Right kidney (tissue), 1 donor: ENCODE results near the gene KCNJ16.

Source experiments
- DNase-seq: peaks from one replicate; pipeline ENCODE4 v3.0.0-alpha.2; 2016

KCNJ16 gene

DNA sequence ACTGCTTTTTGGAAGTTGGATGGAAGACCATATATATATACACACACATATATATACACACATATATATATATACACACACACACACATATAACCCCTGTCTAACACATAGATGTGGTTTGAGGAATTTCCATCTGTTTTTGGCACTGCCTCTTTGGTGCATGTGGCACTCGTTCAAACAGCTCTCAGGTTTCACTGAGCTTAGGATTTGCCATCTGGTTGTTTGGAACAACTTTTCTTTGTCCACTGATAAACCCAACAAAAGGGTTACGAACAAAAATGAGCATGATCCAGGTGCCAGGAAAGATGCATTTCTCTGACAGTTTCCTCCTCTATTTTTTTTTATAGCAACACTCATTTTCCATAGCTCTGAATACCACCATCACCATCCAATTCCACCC lies 14.6 kb upstream of the KCNJ16 start:
- no peak for DNase-seq

DNA sequence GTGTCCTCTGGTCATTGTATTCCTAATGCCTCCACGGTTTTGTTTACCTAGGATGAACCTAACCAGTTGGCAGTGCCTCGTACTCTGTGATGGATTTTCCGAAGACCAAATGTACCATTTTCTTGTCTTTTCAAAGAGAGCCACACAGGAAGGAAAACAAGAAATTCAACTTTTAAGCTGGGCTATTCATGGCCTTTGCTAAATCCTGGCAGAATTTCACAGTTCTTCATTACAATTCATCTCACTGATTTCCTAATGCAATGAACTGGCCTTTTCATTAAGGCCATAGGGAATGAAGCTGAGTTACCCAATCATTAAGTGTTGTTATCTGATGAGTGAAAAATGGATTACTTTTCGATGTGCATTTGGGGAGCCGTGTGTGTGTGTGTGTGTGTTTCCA lies 7.9 kb upstream of the KCNJ16 start:
- DNase-seq, result no peak

DNA sequence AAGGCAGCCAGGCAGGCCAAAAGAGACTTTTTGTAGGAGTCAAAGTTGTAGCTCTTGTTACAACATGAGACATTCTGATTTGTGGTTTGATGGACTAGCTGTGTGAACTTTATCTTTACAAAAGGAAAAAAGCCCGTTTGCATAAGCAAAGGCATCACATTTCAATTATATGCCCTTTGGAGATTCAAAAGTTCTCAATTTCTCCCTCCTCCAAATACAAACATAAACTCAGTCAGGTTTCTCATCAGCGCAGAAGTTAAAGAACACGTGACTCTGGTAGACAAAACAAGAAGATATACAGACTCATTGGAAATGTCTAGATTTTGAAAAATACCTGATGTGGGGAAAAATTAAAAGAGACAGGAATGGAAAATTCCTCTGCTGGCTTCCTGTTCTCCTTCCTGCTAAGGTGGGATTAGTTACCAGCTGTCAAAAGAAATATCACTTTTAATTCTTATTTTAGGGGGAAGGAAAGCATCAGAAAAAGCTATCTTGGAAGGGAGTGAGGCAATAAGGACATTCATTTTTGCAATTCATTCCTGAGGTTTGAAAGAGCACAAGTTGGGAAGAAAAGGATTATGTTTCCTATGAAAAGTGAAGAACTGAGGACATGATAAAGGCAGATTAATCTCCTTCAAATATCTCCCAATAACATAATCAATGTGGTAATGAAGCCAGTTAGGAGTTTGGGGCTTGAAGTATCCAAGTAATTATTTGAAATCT lies 4.6 kb upstream of the KCNJ16 start:
- no peak for DNase-seq

DNA sequence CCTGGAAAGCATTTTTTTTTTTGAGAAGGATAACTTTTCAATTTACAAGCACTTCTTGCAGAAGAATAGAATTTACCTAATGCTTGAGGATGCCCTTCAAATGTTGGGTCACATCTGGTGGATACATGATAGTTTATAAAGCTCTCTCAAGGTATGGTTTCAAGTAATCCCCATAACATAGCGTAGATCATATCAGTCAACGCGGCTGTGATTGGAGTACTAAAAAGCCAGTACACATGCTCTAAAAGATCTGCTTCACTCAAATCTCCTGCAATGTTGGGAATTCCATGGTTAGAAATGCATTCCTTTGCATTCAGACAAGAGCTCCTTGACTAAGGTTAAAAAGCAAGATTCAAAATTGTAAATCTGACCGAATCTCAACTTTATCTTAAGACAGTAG lies 3.9 kb upstream of the KCNJ16 start:
- no peak for DNase-seq

DNA sequence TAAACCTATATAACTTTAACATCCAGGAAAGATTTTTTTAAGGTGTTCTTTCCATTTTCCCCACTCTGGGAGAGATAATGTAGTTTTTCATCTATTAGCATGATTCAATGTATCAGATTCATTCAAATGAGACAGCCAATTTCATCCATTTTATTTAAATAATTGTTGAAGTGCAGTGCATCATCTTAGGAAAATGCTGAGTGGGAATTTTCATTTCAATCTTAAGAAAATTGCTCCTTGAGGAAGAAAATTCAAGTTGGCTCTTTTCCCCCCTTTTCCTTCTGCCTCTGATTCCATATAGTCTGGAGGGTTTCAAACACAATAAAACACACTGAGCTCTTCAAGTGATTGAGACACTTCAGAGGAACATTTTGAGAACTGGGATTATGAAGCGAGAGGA lies 3.4 kb upstream of the KCNJ16 start:
- DNase-seq, result no peak

DNA sequence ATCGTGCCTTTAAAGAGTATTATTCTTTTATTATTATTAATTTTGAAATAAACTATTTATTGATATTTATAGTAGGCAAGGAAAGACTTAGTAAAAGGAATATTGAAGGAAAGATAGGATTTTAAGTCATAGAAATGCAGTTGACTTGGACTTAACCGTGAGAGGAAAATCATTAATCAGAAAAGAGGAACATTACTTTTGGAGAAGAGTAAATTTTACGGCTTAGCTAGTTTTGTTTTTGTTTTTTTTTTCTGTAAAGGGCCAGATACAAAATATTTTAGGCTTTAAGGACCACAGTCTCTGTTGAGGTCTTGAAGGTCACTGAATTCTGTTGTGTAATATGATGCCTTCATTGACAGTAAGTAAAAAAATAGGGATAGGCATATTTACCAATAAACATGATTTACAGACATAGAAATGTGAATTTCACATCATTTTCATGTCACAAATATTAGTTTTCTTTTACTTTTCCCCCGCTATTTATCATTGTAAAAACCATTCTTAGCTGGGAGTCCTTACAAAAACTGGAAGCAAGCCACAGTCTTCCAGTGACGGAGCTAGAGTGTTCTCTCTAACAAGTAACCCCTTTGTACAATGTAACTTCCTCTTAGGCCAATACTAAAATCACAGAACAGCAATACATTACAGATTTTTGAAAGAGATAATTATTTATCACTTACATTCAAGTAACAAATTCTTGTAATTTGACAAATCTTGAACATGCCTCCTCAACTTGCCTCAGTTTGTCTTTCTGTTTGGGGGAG lies 2.3 kb upstream of the KCNJ16 start:
- DNase-seq, result no peak

DNA sequence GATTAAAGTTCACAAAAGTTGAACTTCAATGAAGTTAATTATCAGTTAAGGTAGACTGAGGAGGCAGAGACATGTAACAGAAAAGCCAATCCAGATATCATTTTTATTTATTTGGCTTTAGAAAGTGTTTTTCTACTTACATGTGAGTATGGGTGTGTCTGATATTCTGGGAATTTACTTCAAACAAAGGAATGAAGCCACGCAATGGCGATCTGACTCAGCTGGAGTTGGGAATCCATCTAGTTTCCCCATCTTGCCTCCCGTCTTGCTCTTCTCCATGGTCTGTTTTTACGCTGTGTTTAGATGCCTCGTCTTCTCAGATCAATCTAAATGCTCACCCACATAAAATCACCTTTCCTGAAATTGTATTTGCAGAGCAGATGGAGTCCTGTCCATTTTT lies 1.7 kb upstream of the KCNJ16 start:
- DNase-seq, result no peak

DNA sequence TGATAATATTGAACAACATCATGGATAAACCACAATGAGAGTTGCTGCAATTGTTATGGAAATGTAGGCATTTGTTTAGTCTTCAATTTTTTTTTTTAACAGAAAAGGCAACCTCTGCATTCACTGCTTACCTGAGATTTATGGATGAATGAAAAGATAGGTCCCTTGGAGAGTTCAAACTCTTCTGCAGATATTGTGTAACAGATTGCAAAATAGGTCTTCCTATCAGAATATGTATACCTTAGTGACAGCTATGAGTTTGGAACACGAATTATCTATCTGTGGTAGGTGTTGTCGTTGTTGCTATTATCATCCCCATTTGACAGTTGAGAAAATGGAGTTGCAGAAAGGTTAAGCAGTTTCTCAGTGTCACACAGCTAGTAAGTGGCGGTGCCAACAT lies 1.2 kb upstream of the KCNJ16 start:
- DNase-seq, result no peak

DNA sequence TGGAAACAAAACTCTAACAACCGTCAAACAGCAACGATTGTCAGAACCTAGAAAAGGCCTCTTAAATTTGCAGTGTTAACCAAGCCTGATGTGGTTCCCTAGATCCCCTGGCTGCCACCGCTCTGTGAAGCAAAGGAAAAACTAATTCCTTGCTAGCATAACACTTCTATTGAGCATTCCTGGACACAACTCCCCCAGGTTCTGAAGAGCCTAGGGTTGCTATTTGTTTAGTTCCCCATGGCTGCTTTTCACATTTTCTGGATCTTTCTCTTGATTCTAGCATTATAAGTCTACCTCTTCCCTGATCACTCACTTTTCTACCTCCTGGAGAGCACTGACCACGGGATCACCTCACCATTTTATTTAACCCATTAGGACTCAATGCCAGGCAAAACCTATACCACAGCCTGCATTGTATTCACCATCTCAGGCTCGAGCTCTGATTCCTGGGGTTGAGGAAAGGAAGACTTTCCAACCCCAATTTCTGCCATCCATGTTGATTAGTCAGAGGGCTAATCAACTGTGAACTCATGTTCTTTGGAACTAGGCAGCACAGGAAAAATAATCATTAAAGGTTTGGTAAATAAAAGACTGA lies 692 bp upstream of the KCNJ16 start:
- DNase-seq, result peak; percentile 59

DNA sequence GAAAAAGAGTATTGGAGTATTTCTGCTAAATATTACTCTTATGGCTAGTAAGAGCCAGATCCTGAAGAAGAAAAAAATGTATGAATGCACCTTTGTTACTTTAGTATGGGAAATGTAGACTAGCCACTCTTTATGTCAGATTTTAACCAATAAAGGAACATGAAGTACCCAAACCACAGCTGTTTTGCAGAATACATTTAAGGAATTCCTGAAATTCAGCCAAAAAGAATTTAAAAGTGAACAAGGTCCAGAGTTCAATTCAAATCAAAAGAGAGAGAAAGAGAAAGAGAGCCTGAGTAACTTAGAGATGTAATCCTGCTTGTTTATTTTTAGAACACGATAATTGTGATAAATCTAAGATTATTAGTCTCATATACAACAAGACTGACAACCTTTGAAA lies 1.2 kb downstream of the KCNJ16 start:
- DNase-seq, result no peak

DNA sequence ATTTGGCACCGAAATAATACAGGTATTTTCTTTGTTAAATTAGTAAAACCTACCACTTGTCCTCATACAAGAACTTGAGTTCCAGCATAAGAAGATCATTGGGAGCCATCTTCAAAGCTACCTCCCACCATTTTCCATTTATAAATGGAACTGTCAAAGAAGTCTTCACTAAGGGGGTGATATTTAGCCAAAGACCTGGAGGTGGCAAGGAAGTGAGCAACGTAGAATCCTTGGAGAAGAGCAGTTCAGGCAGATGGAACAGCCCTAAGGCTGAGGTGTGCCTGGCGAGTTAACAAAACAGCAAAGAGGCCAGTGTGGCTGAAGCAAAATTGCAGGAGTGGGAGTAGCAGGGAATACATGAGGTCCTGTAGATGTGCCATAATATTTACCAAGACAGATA lies 1.8 kb downstream of the KCNJ16 start:
- no peak for DNase-seq

DNA sequence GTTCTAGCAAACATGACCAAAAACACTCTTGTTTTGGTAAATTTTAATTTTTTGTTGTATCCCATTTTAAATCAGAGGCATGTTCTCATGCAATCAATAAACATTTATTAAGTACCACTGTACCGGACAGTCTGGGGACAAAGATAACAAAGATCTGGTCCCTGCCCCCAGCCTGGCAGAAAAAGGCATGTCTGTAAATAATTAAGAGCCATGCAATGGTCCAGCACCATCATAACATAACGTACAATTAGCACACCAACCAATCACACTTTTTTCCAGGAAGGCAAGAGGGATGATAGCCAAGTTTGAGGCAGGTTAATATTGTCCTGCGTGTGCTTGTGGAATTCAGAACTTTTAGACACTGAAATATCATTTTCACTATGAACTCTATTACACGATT lies 3.5 kb downstream of the KCNJ16 start:
- DNase-seq, result no peak

DNA sequence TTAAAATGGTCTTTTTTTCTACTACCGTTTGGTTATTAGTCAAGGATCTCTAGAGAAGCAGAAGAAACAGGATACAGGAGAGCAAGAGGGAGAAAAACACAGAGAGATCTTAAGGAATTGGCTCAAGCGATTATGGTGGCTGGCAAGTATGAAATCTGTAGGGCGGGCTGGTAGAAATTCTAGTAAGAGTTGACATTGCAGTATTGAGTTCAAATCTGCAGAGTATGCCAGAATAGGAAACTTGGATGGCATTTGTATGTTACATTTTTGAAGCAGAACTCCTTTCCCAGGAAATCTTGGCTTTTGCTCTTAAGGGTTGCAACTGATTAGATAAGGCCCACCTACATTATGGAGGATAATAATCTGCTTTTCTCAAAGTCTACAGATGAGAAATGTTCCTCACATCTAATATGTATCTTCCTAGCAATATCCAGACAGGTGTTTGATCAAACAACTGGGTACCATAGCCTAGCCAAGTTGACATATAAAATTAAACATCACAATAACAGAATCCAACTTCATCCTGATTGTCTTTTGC lies 4.0 kb downstream of the KCNJ16 start:
- DNase-seq, result no peak

DNA sequence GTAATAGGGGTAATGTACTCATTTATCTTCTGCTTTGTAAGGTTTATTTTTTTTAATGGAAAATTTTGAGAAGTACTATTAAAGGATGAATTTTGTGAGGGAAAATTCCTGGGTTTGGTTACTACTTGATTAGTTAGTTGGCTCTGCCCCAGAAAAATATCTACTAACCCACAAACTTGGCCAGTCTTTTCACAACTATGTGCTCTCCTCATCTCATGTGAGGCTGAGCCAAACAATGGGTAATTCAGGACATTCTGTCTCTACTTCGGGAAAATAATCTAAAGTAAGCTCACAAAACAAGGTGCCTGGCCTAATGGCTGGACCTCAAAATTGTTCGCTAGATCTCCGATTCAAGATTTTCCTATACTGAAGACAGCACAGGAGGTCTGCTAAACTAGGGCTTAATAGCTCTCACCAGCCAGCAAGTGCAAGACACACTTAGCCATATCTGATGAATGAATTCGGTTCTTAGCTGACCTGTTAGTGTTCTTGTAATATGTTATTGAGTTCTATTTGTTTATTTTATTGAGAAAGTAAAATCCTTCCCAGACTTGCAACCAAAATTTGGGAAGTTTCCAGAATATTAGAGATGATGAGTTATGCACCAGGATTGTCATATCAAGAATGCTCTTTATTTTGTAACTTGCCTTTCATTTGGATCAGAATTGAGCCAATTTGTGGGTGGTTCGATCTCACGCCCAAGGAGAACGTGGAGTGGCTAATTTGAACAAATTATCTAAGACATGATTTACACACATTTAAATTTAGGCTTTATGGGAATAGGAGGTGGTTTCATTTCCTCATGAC lies 5.7 kb downstream of the KCNJ16 start:
- DNase-seq, result no peak

DNA sequence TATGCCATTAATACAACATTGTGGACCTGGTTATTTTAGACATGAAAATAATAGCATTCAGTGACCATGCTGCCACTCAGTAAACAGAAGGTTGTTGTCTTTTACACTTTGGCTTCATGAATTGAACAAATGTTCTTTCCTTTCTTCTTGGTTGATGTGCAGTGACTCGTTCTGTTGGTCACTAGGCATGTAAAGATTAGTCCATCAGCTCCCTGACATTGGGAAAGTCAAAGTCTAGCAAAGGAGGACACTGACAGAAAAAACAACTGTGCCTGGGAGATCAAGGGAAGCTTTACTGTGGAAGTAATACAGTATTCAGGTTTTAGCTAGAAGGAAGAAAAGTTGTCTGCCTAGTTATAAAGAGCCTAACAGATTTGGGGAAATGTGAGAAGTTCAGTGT lies 6.9 kb downstream of the KCNJ16 start:
- no peak for DNase-seq

DNA sequence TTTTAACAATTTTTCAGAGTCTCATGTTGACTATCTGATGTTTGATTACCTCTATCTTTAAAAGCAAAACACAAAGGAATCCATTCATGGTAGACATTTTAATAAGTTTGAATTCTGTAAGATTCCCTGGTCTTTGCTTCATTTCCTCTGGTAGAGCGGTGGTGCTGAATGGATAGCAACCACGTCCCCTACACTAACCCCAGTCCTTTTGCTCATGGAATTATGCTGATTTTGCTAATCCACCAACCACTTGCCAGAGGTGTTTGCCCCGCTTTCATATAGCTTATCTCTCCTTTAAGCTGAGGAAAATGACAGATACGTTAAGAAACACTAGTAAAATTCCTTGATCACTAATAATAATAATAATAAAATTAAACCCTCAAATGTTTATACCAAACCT lies 9.5 kb downstream of the KCNJ16 start:
- DNase-seq, result no peak

DNA sequence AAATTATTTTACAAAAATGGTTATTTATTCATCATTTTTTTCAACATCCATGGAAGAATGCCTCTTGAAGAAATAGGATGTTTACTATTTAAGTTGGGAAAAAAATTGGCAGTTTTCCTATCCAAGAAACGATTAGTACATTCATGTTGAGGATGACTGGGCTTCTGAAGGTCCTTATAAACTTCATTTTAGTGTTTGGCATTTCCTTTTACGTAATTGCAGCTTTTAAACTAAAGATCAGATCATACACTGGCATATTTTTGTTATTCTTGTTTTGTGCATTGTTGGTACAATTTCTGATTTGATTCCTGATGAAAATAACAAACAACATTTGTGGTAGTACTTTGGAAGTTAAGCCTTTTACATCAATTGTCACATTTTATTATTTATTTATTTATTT lies 11.5 kb downstream of the KCNJ16 start:
- no peak for DNase-seq

DNA sequence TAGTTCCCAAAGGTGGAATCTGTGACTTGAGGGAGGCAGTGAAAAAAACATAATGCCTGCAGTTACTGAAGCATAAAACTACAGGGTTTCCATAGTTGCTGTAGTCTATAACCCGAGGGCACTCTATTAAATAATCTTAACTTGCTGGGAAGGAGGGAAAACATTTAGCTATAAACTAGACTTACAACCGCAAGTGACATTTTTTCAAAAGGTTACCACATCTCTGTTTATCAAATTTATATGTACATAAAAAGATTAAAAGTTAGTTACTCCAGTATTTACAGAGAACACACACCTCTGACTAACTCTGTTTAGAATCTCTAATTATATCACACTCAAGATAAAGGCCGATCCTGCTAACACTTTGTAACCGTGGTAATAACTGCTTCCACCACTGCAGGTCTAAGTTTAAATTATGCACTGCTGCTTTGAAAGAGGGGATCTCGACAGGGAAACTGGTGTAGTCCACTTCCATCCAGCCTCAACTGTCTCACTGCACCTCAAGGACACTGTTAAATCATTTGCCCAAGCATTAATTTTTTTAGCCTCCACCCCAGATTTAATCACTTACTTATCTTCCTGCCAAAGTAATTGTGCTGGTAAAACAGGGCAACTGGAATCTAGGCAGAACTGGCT lies 14.6 kb downstream of the KCNJ16 start:
- DNase-seq, result peak; percentile 46

DNA sequence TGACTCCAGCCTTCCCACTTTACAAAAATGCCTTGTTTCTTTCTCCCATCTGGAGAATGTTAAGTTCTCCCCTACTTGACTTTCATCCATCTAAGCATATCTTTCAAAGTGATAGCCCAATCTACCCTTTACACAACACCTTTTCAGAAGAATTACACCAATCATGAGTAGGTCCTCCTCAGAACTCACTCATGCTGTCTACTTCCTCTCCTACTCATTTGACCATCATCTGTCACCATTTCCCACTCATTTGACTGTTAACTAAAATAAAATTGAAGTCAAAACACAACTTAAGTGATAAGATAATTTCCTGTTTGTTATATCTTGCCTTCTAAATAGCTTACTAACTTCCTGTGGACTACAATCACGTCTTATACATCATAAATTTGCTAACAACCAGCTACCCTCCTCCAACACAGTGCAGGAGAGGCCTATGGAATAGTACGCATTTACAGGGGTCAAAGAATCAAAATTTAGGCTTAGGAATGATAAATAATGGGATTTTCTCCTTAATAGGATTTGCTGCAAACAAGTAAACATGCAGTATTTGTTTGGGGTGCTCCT lies 16.1 kb downstream of the KCNJ16 start:
- DNase-seq, result no peak

DNA sequence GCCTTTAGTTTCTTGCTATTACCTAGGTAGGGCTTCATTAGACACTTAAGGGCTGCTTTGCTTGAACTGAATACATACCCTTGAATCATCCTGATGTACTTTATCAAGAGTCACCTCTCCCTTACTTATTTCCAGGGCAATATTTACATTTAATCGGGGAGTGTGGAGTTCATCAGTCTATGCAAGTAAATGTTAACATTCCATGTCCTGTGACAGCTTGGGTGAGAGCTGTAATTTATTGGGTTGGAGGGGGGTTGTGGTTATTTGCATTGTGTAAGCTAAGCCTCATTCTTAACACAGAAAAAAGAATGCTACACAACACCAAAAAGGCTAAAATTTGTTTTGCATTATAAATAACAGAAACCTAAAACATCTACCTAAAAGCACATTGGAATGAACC lies 16.7 kb downstream of the KCNJ16 start:
- DNase-seq, result no peak

DNA sequence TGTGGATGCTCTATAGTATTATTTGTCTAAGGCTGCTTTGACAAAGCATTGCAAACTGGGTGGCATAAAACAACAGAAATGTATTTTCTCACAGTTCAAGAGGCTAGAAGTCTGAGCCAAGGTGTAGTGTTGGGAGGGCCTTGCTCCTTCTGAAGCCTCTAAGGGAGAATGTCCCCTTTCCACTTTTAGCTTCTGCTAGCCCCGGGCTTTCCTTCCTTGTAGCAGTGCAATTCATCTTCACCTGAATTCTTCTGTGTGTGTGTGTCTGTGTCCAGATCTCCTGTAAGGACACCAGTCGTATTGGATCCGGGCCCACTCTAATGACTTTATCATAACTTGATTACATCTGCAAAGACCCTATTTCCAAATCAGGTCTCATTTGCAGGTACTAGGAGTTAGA lies 18.1 kb downstream of the KCNJ16 start:
- DNase-seq, result no peak

DNA sequence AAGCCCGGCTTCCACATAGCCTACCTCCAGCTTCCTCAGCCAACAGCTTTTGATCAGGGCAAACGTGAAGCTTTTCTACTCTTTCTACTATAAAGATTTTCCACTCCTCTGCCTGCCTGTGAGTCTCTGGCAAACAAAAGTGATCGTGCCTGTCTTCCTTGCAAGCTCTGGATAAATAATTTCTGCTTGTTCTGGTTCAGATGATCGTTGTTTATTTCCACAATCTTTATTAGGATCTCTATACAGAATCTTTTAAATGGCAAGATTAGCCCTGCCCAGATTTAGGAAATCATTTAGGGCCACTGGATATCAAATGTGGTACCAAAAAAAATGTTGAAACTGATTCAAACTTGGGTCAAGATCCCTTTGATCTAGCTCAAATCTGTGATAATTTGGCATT lies 20.4 kb downstream of the KCNJ16 start:
- no peak for DNase-seq
